Heart right ventricle (tissue), 16 donors: Measurements from ENCODE around the gene TSPAN18. TPM values are rescaled to one million over a fixed set of nuclear protein-coding genes. Genes with fewer than 3 reads are reported as not detected.

Source experiments
- ATAC-seq, 8 donors: fragments of 200-7000 bp; cut with Tn5 transposase; one replicate each; pipeline ENCODE4 v1.9.1; 2020; ENCODE audit warnings: mild to moderate bottlenecking in 8 of 8, moderate library complexity in 8 of 8, moderate number of reproducible peaks in 1 of 8
- DNase-seq, 2 donors: peaks; one replicate each; pipeline ENCODE4 v3.0.0-alpha.2; 2020
- H3K27ac ChIP-seq, 10 donors: fragments of 200-600 bp; sonication (generic) in 2 of 10; one replicate each; pipeline versions ENCODE4 v1.5.0 to v1.8.0; 2020 to 2022; ENCODE audit warnings: mild to moderate bottlenecking in 3 of 10
- H3K27me3 ChIP-seq, 7 donors: fragments of 200-600 bp; one replicate each; pipeline ENCODE4 v1.8.0; 2021 to 2022; ENCODE audit warnings: mild to moderate bottlenecking in 2 of 7
- H3K36me3 ChIP-seq, 9 donors: fragments of 200-600 bp; sonication (generic) in 1 of 9; one replicate each; pipeline versions ENCODE4 v1.5.0 to v1.8.0; 2020 to 2022; ENCODE audit warnings: mild to moderate bottlenecking in 2 of 9
- H3K4me1 ChIP-seq, 9 donors: fragments of 200-600 bp; sonication (generic) in 1 of 9; one replicate each; pipeline versions ENCODE4 v1.5.0 to v1.8.0; 2020 to 2022; ENCODE audit warnings: mild to moderate bottlenecking in 4 of 9
- H3K4me3 ChIP-seq, 10 donors: fragments of 200-600 bp; sonication (generic) in 2 of 10; one replicate each; pipeline versions ENCODE4 v1.5.0 to v1.8.0; 2020 to 2022; ENCODE audit warnings: mild to moderate bottlenecking in 7 of 10, moderate library complexity in 2 of 10
- H3K9me3 ChIP-seq, 11 donors: fragments of 200-600 bp in 10 of 11; sonication (generic) in 2 of 11; one replicate each; pipeline versions ENCODE4 v1.5.0 to v1.8.0; 2013 to 2022; ENCODE audit warnings: mild to moderate bottlenecking in 2 of 11, control low read depth in 1 of 11, moderate library complexity in 1 of 11
- WGBS, 2 donors: extraction: QIAGEN DNeasy Blood & Tissue Kit; methylation state at CpG; one replicate each; pipeline ENCODE4 v1.1.7; 2013; ENCODE audit warnings: inconsistent platforms in 1 of 2; 5-methylcytosine and 5-hydroxymethylcytosine counted together
- intact Hi-C, 10 donors: fragments of 100-400 bp; cut with DNase I; formaldehyde crosslinking; loops; one replicate each; pipeline versions ENCODE4 v1.11.1 to v1.14.2; 2022
- polyA plus RNA-seq, 2 donors: library from polyadenylated mRNA; stranded (reverse); fragments of 200-250 nt; gene quantifications; one replicate each; pipeline ENCODE4 v1.2.3, GENCODE V29; 2013
- total RNA-seq, 10 donors: library from RNA; stranded (reverse); fragmentation: NEBNext Ultra II Directional in 3 of 10; extraction: Animal tissue kit (Norgen Biotek cat#: 25700) in 3 of 10; gene quantifications; one replicate each; pipeline versions ENCODE4 v1.2.1 to v1.2.4, GENCODE V29; 2021 to 2023
- TF ChIP-seq, protein P1 (sequence below), 9 donors: fragments of 200-600 bp; sonication (generic) in 2 of 9; IDR thresholded peaks; one replicate each; pipeline versions ENCODE4 v1.5.0 to v1.8.0; 2021 to 2022; ENCODE audit warnings: antibody characterized with exemption in 9 of 9, mild to moderate bottlenecking in 5 of 9, moderate library complexity in 1 of 9
- donor health status: Arrhythmogenic right ventricular cardiomyopathy.
- donor health status: ischemic (EF 13 %, LVEDD 7.1; RV severe dilation, severe dysfunction).
- donor health status: healthy with polysubstance abuse.
- donor health status: DM: no; HTN: yes; CAD: no.
- donor health status: DM: no; HTN: no; CAD: no.
- donor health status: ischemic (EF 25% LVEDD 6.9; RV normal size, moderate dysfunction).
- donor health status: ischemic (EF 25% LVEDD 5.7; RV mildly dilated, moderate dysfunction).
- donor health status: healthy.
- donor health status: DM: yes; HTN: yes; CAD: no.
- donor health status: Ischemic cardiomyopathy.
- donor health status: ischemic (EF 35%, LVEDD 5.7; RV mildly dilated, moderate dysfunction).
- donor health status: nonischemic (EF 11% LVEDD 7.7; RV severe dilation, severe dysfunction).
- donor health status: DM: yes; HTN: yes; CAD: no.
- donor health status: PGD.
- donor health status: ischemic (EF 29% LVEDD 5.4; RV normal size, mild dysfunction).
- donor health status: nonischemic (EF 23%, LVEDD 6.1; RV moderate dilation, normal function).

Gene TSPAN18
- total and polyA plus RNA-seq, 12 donors: 37.7 to 140 (median 92.9) TPM

DNA sequence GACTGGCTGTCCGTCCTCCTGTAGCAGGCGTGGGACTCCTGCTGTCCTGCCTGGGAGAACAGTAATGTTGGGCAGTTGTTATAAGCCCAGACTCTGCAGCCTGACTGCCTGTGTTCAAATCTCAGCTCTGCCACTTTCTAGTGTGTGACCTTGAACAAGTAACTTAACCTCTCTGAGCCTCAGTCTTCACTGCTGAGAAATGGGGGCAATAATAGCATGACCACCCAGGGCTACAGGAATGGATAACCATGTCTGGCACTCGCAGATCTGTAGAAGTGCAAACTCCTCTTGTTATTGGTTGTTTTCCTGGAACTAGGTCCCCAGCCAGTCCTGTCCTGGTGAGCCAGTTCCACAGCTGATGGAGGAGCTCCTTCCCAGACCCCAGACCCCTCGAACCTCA lies 154.2 kb downstream of the TSPAN18 start:
- Histone ChIP-seq H3K9me3 (no peaks in the 10 kb centered on the region), H3K4me1 (peaks cover 4 to 47% (median 17%) of the 10 kb centered on the region in 9 donors), H3K27me3 (no peaks in the 10 kb centered on the region), H3K4me3 (no peak overlapping the region), H3K36me3 (peaks cover 0 to 25% (median 0%) of the 10 kb centered on the region in 9 donors), H3K27ac (no peak overlapping the region)
- WGBS, 2 donors: 95 to 96% methylated on average over 4 of the region's 4 CpGs
- ATAC-seq (no peak), DNase-seq (no peak)
- intact Hi-C loops: no loop called here
- TF ChIP-seq, protein P1, sequence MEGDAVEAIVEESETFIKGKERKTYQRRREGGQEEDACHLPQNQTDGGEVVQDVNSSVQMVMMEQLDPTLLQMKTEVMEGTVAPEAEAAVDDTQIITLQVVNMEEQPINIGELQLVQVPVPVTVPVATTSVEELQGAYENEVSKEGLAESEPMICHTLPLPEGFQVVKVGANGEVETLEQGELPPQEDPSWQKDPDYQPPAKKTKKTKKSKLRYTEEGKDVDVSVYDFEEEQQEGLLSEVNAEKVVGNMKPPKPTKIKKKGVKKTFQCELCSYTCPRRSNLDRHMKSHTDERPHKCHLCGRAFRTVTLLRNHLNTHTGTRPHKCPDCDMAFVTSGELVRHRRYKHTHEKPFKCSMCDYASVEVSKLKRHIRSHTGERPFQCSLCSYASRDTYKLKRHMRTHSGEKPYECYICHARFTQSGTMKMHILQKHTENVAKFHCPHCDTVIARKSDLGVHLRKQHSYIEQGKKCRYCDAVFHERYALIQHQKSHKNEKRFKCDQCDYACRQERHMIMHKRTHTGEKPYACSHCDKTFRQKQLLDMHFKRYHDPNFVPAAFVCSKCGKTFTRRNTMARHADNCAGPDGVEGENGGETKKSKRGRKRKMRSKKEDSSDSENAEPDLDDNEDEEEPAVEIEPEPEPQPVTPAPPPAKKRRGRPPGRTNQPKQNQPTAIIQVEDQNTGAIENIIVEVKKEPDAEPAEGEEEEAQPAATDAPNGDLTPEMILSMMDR (IDR thresholded peaks at IDR 0.05): no peak

DNA sequence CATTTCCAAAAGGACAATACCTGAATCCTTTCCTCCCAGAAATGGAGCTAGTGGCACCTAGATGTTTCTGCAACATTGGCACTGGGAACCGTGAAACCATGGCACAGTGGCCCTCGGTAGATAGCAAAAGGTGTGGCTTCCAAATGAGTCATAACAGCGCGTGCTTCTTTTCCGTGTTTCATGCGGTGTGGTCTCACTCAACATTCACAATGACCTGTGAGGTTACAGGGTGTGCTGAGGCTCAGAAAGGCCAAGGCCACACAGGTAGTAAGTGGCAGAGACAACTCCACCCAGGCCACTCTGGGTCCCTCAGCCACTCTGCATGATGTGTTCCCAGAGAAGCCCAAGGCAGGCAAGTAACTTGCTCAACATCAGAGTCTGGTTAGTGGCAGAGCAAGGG lies 156.5 kb downstream of the TSPAN18 start:
- Histone ChIP-seq H3K9me3 (no peaks in the 10 kb centered on the region), H3K36me3 (peaks cover 0 to 25% (median 0%) of the 10 kb centered on the region in 9 donors), H3K4me3 (no peak overlapping the region), H3K27ac (no peak overlapping the region), H3K4me1 (peaks cover 0 to 46% (median 26%) of the 10 kb centered on the region in 9 donors), H3K27me3 (no peaks in the 10 kb centered on the region)
- intact Hi-C loops: no loop called here
- TF ChIP-seq, protein P1 (IDR thresholded peaks at IDR 0.05): no peak
- ATAC-seq (no peak), DNase-seq (no peak)
- WGBS, 2 donors: 80 to 91% methylated on average over 6 of the region's 6 CpGs

DNA sequence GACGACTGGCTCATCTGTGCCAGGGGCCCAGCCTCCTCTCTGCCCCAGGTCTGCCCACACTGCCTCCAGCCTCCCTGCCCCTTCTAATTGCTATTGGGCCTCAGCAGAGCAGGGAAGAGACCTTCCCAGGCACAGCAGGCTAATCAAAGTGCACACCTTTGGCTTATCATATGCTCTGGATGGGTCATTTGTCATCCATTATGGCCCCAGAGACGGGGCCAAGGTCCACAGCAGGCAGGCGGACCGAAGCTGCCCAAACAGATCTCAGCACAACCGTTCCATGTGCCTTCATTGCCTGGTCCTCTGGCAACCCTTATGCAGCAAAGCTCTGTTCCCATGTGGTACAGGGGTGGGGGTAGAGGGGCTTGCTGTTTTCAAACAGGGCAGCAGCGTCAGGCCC lies 157.3 kb downstream of the TSPAN18 start:
- ATAC-seq: no peak
- Histone ChIP-seq H3K27ac (no peak overlapping the region), H3K36me3 (peaks cover 0 to 25% (median 0%) of the 10 kb centered on the region in 9 donors), H3K4me1 (peaks cover 0 to 51% (median 26%) of the 10 kb centered on the region in 9 donors), H3K27me3 (no peaks in the 10 kb centered on the region), H3K9me3 (no peaks in the 10 kb centered on the region), H3K4me3 (no peak overlapping the region)
- intact Hi-C loops: no loop called here
- no peak for DNase-seq
- TF ChIP-seq, protein P1 (IDR thresholded peaks at IDR 0.05): no peak
- WGBS, 2 donors: 94 to 95% methylated on average over 6 of the region's 6 CpGs

DNA sequence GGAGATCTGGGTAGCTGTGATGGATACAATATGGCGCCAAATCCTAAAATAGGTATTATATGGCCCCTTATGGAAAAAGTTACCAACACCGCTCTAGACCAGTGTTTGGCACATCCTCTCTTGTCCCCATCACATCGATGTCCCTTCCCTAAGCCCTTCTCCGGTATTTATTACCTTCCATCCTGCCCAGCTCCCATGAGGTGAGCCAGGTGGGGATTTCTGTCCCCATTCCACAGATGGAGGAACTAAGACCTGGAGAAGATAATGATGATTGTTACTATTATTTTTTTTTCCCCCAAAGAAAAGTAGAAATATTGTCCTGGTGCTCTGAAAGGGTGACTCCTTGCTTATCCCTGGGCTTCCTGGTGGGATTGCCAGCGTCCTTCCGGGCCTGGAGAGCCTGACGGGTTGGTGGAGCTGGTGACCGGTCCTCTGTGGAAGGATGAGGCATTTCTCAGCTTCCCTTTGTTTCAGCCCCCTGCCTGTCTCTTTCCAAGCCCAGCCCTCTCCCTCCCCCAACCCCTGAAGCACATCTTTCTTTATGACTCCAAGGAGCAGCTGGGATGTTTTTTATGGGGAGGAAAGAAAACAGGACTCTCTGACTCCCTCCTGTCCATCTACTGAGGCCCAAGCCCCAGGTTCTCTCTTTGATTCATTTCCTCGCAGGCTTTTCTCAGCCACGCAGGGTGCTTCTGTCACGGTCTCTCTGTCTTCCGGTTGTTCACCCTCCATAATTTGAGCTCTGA lies 158.5 kb downstream of the TSPAN18 start:
- TF ChIP-seq, protein P1 (IDR thresholded peaks at IDR 0.05): no peak
- no peak overlapping the region for H3K4me3 ChIP-seq
- no peak for DNase-seq
- intact Hi-C loops: no loop called here
- peak overlapping the region in 1 of 10 donors; percentile 15 for H3K27ac ChIP-seq
- ATAC-seq: no peak
- H3K4me1 ChIP-seq: peaks cover 0 to 57% (median 28%) of the 10 kb centered on the region in 9 donors
- no peaks in the 10 kb centered on the region for H3K9me3 ChIP-seq
- 76 to 84% methylated on average over 12 of the region's 12 CpGs for WGBS, 2 donors
- H3K36me3 ChIP-seq: peaks cover 0 to 19% (median 0%) of the 10 kb centered on the region in 9 donors
- no peaks in the 10 kb centered on the region for H3K27me3 ChIP-seq
